ENCODE results near the gene FIGNL2.

GRCh38 chr12:51869931-51870330 is 21.4 kb upstream of the FIGNL2 start:
- TF ChIP-seq, protein P1, sequence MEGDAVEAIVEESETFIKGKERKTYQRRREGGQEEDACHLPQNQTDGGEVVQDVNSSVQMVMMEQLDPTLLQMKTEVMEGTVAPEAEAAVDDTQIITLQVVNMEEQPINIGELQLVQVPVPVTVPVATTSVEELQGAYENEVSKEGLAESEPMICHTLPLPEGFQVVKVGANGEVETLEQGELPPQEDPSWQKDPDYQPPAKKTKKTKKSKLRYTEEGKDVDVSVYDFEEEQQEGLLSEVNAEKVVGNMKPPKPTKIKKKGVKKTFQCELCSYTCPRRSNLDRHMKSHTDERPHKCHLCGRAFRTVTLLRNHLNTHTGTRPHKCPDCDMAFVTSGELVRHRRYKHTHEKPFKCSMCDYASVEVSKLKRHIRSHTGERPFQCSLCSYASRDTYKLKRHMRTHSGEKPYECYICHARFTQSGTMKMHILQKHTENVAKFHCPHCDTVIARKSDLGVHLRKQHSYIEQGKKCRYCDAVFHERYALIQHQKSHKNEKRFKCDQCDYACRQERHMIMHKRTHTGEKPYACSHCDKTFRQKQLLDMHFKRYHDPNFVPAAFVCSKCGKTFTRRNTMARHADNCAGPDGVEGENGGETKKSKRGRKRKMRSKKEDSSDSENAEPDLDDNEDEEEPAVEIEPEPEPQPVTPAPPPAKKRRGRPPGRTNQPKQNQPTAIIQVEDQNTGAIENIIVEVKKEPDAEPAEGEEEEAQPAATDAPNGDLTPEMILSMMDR (conservative IDR thresholded peaks at IDR 0.05; ENCODE audit: low read depth, low read length) = no peak
- TF ChIP-seq EZH2 (IDR thresholded peaks at IDR 0.05; ENCODE audit: borderline replicate concordance, low read depth, low read length, poor library complexity, severe bottlenecking) = no peak

All from A673 (cell line).